Mononuclear cell (primary cell): ENCODE results near the gene SERF2. TPM values are rescaled to one million over a fixed set of nuclear protein-coding genes. Genes with fewer than 3 reads are reported as not detected.
"Not testable (repeated sequence)": the region's sequence is repeated elsewhere in the genome, so short reads cannot be mapped to it uniquely, and the experiment has no call there.

Experiments used
- H3K27me3 ChIP-seq: 2 replicates; pipeline ENCODE4 v1.6.0; 2011; ENCODE audit warnings: low read length, control low read depth; ENCODE audit not compliant: insufficient read depth
- H3K4me1 ChIP-seq: 2 replicates; pipeline ENCODE4 v1.5.1; 2011; ENCODE audit warnings: mild to moderate bottlenecking, low read length, control low read depth; ENCODE audit not compliant: insufficient read depth
- H3K4me3 ChIP-seq: 2 replicates; pipeline ENCODE4 v1.5.1; 2011; ENCODE audit warnings: mild to moderate bottlenecking, low read length, moderate library complexity
- H3K9me3 ChIP-seq: 2 replicates; pipeline ENCODE4 v1.5.1; 2011; ENCODE audit warnings: low read depth, mild to moderate bottlenecking, control low read depth, low read length
- total RNA-seq: library from RNA; depleted of rRNA; stranded (reverse); fragments of >200 nt; gene quantifications from one replicate; pipeline ENCODE4 v1.2.3, GENCODE V29; 2012

The SERF2 gene
- total RNA-seq, 1 donor, result 301 TPM

DNA sequence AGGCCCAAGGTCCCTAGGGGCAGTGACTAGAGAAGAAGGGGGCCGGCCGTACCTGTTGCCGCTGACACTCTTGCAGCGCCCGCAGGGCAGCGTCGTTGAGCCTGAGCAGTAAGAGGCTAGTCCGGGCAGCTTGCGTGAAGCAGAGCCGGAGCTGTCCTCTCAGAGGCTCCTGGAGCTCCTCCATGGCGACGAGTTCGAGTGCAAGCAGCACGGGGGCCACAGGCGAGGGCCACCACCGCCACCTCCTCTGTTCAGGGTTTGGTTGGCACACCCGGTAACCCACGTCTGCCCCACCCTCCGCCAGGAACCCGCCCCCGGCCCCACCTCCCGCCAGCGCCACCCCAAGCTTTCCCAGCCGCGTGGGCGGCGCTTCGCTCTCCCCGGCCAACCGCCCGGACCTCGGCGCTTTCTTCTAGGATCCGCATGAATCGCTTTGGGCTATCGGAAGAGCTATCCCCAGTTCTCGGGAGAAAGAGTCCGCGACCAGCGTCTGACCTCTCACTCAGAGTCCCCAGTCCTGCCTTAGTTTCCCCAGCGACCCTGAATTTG is 15.3 kb upstream of the SERF2 start, which contains the start of gene ELL3:
ELL3 (minus strand) TSS at position 249 of the 549 bp plus-strand sequence; CDS start at position 184, 65 bp downstream.
- no peaks in the 10 kb centered on the region for H3K27me3 ChIP-seq
- no peaks in the 10 kb centered on the region for H3K9me3 ChIP-seq
- H3K4me1 ChIP-seq, result peaks cover 27% of the 10 kb centered on the region
- H3K4me3 ChIP-seq, result peak within 1 kb of the TSS; percentile 85

GRCh38 chr15:43777267-43777914 is 14.7 kb upstream of the SERF2 start:
- peaks cover 25% of the 10 kb centered on the region for H3K4me1 ChIP-seq
- H3K4me3 ChIP-seq, result peak overlapping the region; percentile 85
- no peaks in the 10 kb centered on the region for H3K9me3 ChIP-seq
- H3K27me3 ChIP-seq, result no peaks in the 10 kb centered on the region

GRCh38 chr15:43779016-43779415 is 13.1 kb upstream of the SERF2 start:
- H3K27me3 ChIP-seq, result no peaks in the 10 kb centered on the region
- H3K4me3 ChIP-seq, result no peak overlapping the region
- H3K9me3 ChIP-seq, result no peaks in the 10 kb centered on the region
- peaks cover 25% of the 10 kb centered on the region for H3K4me1 ChIP-seq

DNA sequence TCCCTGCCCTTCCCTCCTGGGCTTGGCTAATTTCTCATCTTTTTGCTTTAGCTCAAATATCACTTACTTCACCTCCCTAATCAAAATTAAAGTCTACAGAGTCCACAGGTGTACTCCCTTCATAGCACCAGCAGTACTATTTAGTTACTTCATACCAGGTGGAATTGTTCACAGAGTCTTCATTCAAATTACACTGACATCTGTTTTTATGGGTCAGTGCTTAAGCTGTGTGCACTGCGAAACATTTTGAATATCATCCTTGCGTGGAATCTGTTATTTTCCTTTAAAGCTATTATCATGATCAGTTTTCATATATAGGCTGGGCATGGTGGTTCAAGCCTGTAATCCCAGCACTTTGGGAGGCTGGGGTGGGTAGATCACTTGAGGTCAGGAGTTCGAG is 2.7 kb upstream of the SERF2 start:
- Histone ChIP-seq H3K4me1 (peaks cover 21% of the 10 kb centered on the region), H3K27me3 (no peaks in the 10 kb centered on the region), H3K4me3 (no peak overlapping the region), H3K9me3 (no peaks in the 10 kb centered on the region)

GRCh38 chr15:43792761-43793476 is 799 bp downstream of the SERF2 start:
- Histone ChIP-seq H3K4me1 (peaks cover 39% of the 10 kb centered on the region), H3K9me3 (no peaks in the 10 kb centered on the region), H3K4me3 (peak overlapping the region; percentile 100), H3K27me3 (no peaks in the 10 kb centered on the region)

DNA sequence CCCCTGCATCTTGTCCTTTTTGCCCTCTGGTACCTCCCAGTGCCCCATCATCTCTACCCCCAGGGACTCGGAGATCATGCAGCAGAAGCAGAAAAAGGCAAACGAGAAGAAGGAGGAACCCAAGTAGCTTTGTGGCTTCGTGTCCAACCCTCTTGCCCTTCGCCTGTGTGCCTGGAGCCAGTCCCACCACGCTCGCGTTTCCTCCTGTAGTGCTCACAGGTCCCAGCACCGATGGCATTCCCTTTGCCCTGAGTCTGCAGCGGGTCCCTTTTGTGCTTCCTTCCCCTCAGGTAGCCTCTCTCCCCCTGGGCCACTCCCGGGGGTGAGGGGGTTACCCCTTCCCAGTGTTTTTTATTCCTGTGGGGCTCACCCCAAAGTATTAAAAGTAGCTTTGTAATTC is 1.5 kb downstream of the SERF2 start:
- Histone ChIP-seq H3K4me3 (no peak overlapping the region), H3K9me3 (no peaks in the 10 kb centered on the region), H3K4me1 (peaks cover 46% of the 10 kb centered on the region), H3K27me3 (no peaks in the 10 kb centered on the region)

DNA sequence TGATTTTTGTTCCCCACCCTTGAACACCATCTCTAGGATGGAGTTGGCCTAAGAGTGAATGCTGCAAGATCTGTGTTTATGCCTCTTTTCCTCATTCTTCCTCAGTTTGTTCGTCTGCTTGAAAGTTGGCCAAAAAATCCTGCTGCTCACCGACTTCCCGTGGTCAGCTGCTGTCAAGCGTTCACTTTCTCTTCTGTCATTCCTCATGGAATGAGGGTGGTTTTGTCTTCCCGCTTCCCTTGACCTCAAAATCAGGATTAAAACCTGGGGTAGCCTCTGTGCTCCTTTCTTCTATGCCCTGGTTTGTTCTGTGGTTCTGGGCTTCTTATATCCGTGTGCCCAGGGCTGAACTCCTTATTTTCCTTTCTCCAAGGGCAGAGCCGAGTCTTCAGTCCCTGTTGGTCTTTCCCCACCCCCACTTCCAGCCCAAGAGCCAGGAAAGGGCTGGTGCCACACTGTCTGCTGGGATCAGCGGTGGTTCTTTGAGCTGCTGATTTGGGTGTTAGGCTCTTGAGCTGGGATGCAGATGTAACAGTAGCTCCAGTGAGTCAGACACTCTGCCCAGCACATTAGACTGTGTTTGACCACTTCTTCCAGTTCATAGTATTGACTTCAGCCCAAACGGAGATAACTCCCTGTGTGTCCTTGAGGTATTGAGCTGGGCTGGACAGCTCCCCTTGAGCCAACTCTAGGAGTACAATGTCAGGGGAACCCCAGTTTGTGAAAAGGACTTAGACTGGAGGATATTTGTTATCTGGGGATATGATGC is 2.3 kb downstream of the SERF2 start:
- H3K4me1 ChIP-seq, result peaks cover 52% of the 10 kb centered on the region
- H3K4me3 ChIP-seq, result no peak overlapping the region
- no peaks in the 10 kb centered on the region for H3K27me3 ChIP-seq
- H3K9me3 ChIP-seq, result no peaks in the 10 kb centered on the region

DNA sequence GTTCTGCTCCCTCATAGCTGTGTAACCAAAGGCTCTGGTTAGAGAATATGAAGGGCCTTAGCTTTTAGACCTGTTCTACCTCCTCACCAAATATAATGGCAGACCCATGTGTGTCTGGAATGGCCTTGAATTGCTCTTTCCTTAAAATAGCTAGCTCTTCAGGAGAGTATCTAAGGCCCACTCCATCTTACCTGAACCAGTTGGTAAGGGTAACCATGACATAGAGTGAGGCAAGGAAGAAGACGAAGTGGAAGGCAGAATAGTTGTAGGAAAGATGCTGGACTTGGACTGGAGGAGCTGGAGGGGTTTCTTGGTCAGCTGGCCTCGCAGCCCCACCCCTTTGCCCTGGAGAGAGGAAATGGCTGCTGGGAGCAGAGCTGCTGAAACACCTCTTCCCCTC is 3.1 kb downstream of the SERF2 start:
- no peaks in the 10 kb centered on the region for H3K9me3 ChIP-seq
- H3K27me3 ChIP-seq, result no peaks in the 10 kb centered on the region
- H3K4me3 ChIP-seq, result no peak overlapping the region
- peaks cover 59% of the 10 kb centered on the region for H3K4me1 ChIP-seq

- peaks cover 63% of the 10 kb centered on the region for H3K4me1 ChIP-seq
- no peaks in the 10 kb centered on the region for H3K27me3 ChIP-seq
- no peaks in the 10 kb centered on the region for H3K9me3 ChIP-seq
- H3K4me3 ChIP-seq, result no peak overlapping the region
These were observed 3.9 kb downstream of the SERF2 start for GRCh38 chr15:43795997-43796396.

DNA sequence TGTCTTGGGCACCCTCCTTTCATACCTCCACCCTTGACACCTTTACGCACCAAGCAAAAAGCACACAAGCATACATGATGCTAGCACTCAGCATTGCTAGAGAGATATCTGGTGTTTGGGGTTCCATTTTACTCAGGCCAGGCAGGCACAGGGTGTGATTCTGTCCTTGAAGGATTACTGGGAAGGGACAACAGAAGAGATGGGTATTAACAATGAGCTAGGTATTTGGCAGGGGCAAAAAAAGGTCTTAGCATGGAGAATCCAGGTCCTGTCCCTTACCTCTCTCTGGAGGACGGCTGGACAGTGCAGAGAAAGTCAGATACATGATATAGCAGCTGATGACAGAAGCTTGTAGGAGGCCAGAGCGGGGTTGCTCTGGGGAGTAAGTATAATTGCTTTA is 4.4 kb downstream of the SERF2 start:
- peaks cover 64% of the 10 kb centered on the region for H3K4me1 ChIP-seq
- H3K4me3 ChIP-seq, result no peak overlapping the region
- no peaks in the 10 kb centered on the region for H3K27me3 ChIP-seq

GRCh38 chr15:43799209-43799944 is 7.3 kb downstream of the SERF2 start:
- H3K27me3 ChIP-seq, result no peaks in the 10 kb centered on the region
- no peaks in the 10 kb centered on the region for H3K9me3 ChIP-seq
- H3K4me3 ChIP-seq, result no peak overlapping the region
- peaks cover 49% of the 10 kb centered on the region for H3K4me1 ChIP-seq

More for the DNA sequence above, 4.4 kb downstream of the SERF2 start:
- H3K9me3 ChIP-seq, result no peaks in the 10 kb centered on the region

DNA sequence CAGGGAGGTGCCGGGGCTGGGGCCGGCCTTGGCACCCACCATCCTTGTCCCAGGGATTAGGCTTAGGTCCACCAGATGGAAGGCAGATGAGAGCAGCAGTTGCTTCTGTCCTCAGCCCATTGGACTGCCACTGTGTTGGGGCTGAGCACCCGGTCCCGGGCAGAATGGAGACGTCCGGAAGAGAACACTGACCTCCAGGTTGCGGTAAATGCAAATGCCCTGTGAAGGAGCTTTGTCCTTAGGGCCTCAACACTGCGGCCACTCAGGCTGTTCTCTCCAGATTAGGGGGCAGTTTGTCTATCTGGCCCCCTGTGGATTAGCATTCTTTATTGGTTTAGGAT is 7.8 kb downstream of the SERF2 start, which contains the start of gene SERINC4:
SERINC4 (minus strand) TSS at position 276 of the 341 bp plus-strand sequence; CDS start at position 42, 234 bp downstream.
- H3K9me3 ChIP-seq, result no peaks in the 10 kb centered on the region
- no peaks in the 10 kb centered on the region for H3K27me3 ChIP-seq
- H3K4me1 ChIP-seq, result peaks cover 43% of the 10 kb centered on the region
- H3K4me3 ChIP-seq, result peak within 1 kb of the TSS; percentile 77

DNA sequence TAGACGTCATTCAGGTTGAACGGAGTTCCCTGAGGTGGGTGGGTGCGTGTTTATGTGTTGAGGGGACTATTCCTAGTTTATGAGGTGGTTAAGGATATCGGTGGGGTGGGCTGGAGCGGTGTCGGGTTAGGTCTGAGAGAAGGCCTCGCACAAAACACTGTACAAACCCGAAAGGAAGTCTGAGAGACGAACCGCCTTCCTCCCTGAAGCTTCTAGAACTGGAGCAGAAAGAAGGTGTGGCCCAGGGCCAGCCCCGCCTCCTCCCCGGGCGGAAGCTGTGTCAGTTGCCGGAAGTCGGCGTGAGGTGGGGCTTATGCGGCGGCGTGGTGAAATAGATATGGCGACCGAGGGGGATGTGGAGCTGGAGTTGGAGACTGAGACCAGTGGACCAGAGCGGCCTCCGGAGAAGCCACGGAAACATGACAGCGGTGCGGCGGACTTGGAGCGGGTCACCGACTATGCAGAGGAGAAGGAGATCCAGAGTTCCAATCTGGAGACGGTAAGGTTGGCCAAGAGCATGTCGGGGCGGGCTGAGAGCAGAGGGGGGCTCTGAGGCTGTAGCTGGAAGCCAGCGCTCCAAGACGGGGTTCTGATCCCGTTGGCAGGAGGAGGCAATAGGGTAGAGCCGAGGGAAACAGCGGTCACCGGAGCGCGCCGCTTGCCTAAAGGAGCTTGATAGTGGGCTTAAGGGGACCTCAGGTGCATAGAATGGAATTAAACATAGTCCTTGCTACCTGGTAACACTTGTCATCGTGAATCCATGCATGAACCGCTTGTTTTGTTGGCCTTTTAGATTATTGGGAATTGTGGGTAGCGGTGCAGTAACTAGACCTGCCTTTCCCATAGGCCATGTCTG is 8.4 kb downstream of the SERF2 start, which contains the start of gene HYPK:
HYPK (plus strand) TSS at position 314 of the 856 bp plus-strand sequence; CDS start at position 338, 24 bp downstream.
- Histone ChIP-seq H3K27me3 (no peaks in the 10 kb centered on the region), H3K4me3 (peak within 1 kb of the TSS; percentile 77), H3K4me1 (peaks cover 37% of the 10 kb centered on the region)

GRCh38 chr15:43802676-43803075 is 10.6 kb downstream of the SERF2 start:
- H3K27me3 ChIP-seq, result not testable (repeated sequence)

More for the DNA sequence above, 8.4 kb downstream of the SERF2 start, which contains the start of gene HYPK:
- no peaks in the 10 kb centered on the region for H3K9me3 ChIP-seq

More at GRCh38 chr15:43802676-43803075, 10.6 kb downstream of the SERF2 start:
- peaks cover 33% of the 10 kb centered on the region for H3K4me1 ChIP-seq
- not testable (repeated sequence) for H3K9me3 ChIP-seq, H3K4me3 ChIP-seq
